ENCODE results near the gene SLC44A2.

SLC44A2 gene

GRCh38 chr19:10625003-10625761 lies at the start of gene SLC44A2:
Gene SLC44A2, plus strand, starts transcription at chr19:10625553. Its CDS starts 81 bp downstream, at chr19:10625634.
- DNase-seq, result no peak

- DNase-seq, result no peak
Observed at GRCh38 chr19:10577951-10578350, 47.4 kb upstream of the SLC44A2 start.

DNA sequence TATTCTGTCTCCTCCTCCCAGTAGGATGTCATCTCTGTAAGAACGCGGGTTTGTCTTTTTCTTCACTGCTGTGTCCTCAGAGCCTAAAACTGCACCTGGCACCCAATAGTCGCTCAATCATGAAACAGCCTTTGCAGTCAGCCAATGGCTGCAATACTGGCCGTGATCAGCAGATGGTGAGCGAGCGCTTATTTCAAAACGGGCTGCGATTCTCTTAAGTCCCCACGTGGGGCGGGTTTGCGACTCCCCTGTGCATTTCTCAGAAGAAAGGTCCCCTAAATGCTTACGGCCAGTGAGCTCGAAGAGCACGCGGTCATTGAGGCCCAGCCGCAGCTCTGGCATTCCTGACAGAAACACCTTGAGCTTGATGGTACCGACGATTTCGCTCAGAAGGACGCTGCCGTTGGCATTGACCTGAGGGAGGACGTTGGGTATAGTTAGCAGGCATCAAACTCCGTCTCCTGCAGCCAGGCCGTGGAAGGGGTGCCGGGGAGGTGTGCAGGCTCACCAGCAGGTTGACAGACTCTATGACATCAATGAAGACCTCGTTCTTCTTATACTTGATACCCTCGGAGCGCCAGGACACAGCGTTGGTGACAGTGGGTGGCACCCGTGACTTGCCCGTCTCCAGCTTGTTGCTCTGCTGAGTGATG lies 44.2 kb upstream of the SLC44A2 start:
- peak; percentile 94 for DNase-seq

DNA sequence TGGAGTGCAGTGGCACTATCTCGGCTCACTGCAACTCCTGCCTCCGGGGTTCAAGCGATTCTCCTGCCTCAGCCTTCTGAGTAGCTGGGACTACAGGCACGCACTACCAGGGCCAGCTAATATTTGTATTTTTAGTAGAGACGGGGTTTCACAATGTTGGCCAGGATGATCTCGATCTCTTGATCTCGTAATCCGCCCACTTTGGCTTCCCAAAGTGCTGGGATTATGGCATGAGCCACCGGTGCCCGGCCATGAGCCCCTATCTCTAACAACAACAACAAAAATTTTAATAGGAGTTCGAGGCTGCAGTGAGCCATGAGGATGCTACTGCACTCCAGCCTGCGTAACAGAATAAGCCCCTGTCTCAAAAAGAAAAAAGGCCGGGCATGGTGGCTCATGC lies 43.3 kb upstream of the SLC44A2 start:
- no peak for DNase-seq

DNA sequence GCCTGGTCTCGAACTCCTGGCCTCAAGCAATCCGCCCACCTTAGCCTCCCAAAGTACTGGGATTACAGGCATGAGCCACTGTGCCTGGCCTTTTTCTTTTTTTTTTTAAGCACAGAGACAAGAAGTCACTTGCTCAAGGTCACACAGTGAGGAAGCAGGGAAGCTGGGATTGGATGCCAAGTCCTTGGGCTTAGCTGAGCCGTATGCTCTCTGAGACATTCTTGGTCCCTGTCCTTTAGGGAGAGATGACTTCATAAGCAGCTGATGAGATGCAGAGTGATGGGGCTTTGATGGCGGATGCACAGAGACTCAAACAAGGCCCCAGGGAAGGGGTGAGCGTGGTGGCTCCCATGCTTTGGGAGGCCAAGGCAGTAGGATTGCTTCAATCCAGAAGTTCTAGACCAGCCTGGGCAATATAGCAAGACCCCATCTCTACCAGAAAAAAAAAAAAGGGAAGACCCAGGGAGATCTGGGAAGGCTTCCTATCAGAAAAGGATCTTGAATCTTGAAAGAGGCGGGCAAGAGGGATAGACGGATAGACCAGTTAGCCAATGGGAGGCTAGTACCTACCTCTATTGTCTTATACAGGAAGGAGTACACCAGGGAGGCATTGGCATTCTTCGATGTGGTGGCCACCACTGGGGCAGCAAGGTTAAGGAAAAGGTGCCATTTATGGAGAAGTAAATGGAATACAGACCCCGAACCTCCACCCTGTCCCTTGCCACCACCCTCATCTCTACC lies 42.1 kb upstream of the SLC44A2 start:
- DNase-seq, result no peak

- no peak for DNase-seq
Observed at GRCh38 chr19:10586396-10586795, 39.0 kb upstream of the SLC44A2 start.

DNA sequence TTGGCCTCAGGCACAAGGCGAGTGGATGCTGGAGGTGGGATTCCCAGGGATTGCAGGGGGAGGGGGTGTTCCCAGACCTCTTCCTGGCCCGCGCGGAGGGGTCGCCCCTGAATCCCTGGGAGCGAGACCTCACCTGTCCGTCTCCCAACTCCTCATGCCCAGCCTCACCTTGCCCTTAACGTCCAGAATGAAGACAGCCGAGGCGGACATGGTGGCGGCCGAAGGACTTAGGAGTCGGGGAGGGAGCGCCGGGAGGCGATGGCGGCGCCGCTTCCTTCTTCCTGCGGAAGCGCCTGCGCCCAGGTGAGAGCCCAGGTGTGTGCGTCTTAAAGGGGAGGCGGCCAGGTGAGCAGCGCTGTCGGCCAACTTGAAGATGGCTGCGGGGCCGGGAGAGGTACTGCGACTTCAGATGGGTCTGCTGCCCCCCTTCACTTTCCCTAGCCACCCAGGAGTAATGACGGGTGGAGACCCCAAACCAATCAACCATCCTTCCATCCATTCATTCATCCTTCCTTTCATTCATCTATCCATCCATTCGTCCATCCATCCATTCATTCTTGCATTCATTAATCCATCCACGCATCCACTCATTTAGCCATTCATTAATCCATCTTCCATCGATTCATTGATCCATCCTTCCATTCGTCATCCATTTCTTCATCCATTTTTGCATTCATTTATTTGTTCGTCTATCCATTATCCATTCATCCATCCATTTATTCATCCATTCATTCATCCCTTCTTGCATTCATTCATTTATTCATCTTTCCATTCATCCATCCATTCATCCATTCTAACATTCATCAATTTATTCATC lies 38.1 kb upstream of the SLC44A2 start, which contains the start of gene AP1M2:
TSS of gene AP1M2 (minus strand) at position 291 of the 817 bp plus-strand sequence. CDS start at position 210, 81 bp downstream.
- no peak for DNase-seq

GRCh38 chr19:10587839-10588150 lies 37.6 kb upstream of the SLC44A2 start:
- no peak for DNase-seq

- DNase-seq, result no peak
Observed at GRCh38 chr19:10593148-10593547, 32.2 kb upstream of the SLC44A2 start.

DNA sequence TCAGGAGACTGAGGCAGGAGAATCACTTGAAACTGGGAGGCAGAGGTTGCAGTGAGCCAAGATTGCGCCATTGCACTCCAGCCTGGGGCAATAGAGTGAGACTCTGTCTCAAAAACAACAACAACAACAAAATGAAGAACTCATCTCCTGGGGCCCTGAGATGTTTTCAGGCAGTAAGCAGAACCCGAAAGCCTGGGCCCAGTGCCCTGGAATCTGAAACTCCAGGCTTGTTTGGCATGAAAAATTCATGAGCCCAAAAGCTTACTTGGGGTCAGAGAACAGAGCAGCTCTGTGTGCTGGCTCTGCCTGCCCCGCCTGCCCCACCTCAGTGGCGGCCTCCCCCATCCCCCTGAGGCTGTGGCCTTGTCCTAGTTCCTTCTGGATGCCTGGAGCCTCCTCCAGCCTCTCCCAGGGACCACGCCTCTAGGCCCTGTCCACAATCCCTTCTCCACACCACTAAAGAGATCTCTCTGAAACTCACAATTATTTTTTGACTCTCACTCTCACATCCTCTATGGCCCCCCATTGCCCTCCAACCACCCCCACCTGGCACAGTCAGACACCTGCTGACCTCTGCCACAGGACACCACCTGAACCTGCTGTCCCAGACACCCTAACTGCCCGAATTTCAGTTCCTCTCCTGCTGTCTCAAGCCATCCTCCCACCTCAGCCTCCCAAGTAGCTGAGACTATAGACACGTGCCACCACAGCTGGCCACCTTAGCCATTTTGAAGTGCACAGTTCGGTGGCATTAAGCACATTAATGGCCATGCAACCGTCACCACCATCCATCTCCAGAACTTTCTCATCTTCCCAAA lies 31.3 kb upstream of the SLC44A2 start:
- no peak for DNase-seq

DNA sequence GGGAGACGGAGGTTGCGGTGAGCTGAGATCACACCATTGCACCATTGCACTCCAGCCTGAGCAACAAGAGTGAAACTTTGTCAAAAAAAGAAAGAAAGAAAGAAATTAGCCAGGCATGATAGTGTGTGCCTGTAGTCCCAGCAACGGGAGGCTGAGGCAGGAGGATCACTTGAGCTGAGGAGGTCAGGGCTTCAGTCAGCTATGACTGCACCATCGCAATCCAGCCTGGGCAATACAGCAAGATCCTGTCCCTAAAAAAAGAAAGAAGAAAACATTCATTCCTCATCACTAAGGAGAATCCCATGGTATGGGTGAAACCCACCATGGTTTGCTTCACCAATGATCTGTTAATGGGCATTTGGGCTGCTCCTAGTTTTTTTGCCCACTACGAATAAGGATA lies 25.2 kb upstream of the SLC44A2 start:
- DNase-seq, result no peak

DNA sequence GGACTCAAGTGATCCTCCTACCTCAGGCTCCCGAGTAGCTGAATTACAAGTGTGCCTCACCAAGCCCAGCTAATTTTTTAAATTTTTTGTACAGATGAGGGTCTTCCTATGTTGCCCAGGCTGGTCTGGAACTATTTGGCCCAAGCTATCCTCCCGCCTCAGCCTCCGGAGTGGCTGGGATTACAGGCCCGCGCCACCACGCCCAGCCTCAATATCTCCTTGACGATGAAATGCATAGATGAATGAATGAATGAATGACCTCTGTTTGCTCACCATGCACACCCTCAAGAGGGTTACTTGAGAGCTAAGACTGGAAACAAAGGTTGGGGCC lies 23.4 kb upstream of the SLC44A2 start:
- DNase-seq, result no peak

- peak; percentile 44 for DNase-seq
Observed at GRCh38 chr19:10602330-10603083, 22.8 kb upstream of the SLC44A2 start.

DNA sequence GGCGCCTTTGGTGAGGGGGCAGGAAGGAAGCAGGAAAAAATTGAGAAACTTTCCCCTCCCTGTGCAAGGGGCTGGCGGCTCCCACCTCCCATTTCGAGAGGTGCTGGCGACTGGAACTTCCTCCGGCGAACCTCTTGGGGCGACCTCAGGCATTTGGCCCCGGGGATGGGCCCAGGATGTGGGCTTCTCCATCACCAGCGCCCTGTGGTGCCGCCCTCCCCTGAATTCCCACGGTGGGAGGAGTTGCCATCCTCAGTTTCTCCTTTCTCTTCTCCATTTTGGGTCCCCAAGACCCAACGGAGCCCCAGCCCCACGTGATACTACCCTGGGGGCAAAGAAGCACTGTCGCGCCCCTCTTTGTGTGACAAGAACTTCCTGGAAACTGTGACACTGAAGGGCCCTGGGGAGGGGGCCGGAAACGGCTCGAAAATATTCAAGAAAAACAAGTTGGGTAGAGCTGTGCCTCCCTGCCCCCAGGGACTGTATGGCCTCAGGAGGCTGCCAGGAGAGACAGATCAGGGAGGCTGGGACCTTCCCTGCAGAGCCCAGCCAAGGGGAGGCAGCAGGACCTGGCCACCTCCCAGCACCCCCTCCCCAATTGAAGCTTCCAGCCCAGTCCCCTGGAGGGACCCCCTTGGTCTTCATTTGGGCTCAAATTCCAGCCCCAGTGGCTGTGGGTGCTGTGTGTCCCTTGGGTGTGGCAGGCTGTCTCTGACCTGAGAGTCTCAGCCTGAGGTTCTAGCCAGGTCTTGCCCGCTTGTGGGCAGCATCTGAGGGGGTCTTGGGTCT lies 22.1 kb upstream of the SLC44A2 start:
- DNase-seq, result no peak

DNA sequence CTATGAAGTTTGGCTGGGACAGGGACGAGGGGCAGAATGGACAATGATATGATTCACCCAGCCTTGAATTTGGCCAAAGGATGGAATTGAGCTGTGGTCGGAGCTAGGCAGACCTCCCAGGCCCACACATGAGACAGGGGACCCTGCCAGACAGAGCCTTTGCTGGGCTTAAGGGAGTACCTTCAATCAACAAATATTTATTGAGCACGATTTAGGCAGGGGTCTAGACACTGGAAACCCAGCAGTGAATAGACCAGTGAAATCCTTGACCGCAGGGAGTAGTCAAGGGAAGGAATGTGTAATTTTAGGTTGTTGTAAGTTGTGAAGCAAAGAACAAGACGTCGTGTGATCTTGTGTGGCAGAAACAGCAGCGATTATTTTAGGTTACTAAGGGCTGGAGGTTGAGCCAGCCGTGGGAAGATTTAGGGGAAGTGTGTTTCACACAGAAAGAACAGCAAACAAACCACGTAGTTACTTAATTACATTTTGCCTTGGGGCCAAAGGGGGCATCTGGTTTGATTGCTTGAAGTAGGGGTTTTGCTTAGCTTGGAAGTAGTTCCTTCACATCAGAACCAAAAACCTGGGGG lies 21.4 kb upstream of the SLC44A2 start:
- peak; percentile 92 for DNase-seq

GRCh38 chr19:10604460-10604980 lies 20.8 kb upstream of the SLC44A2 start:
- no peak for DNase-seq

GRCh38 chr19:10611907-10612306 lies 13.4 kb upstream of the SLC44A2 start:
- no peak for DNase-seq

DNA sequence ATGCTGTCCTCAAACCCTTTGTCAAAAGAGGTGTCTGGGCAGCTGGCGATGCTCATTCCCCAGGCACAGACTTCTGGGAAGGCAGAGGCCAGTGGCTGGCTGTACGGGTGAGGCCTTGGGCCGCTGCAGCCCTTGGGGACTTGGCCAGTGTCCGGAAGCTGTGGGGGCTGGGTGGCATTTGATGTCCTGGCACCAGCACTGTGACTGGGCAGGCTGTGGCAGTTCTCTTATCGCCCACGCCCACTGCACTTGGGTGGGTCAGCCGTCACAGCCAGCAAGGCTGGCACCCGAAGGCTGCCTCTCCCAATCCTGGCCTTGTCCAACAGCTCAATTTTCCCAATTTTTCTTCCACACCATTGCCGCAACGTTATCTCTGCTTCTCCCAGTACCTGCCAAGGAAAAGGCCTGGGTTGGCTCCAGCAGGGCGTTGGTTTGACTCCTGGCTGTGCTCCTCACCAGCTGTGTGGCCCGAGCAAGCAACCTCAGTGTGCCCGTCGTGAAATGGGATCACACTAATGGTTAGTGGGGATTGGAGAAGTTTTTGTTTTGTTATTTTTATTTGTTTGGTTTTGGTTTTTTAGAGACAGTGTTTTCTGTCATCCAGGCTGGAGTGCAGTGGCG lies 12.7 kb upstream of the SLC44A2 start:
- no peak for DNase-seq

- no peak for DNase-seq
Observed at GRCh38 chr19:10615429-10616023, 9.8 kb upstream of the SLC44A2 start.

Measured in MV-4-11 (cell line).